ENCODE data around the gene JKAMP. TPM values are rescaled to one million over a fixed set of nuclear protein-coding genes. Genes with fewer than 3 reads are reported as not detected.

JKAMP gene
- total and polyA plus RNA-seq, 5 experiments from 2014 or later = 21.9 to 48.8 (median 45.3) TPM

DNA sequence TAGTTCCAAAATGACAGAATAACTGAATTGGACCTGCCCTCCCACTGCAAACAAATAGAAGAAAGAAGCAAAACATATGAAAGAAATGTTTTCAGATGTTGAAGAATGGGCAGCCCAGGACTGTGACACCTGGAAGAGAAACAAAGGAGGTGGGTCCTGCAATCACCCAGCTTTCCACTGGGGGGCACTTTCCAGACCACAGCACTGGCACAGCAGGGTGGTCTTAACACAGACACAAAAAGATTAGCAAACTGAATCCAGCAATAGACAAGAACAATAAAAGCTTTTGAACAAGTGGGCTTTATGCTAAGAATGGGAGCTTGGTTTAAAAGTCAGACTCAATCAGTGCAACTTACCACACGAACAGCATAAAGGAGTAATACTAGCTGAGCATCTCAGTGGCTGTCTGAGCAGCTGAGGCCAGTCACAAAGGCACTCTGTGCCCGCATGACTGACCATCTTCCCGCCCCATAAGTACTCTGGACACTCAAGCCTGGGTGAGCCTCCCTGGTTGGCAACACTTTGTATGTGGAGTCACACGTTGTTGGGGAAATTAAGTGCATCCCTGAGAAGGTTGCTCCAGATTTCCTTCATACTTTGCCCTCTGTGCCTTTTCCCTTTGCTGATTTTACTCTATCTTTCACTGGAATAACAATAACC, 27.7 kb downstream of the JKAMP start:
- DNase-seq (peak in 1 of 10 donors; percentile 12), ATAC-seq (peak in 1 of 2 donors; percentile 42)
- no peak overlapping the region for H3K4me3 Mint-ChIP-seq
- peaks cover 0 to 2% (median 0%) of the 10 kb centered on the region in 3 donors for H3K36me3 Mint-ChIP-seq
- H3K9me3 Mint-ChIP-seq = peaks cover 0 to 5% (median 0%) of the 10 kb centered on the region in 9 donors
- H3K27me3 Mint-ChIP-seq = peaks cover 6 to 47% (median 17%) of the 10 kb centered on the region in 5 donors
- H3K27ac Mint-ChIP-seq = no peak overlapping the region
- POLR2A ChIA-PET = interaction anchor here (0.6 kb wide), 1 partner anchor 1742 kb away, joined by 3 read pairs; no protein-coding TSS in a partner anchor
- peaks cover 0 to 2% (median 0%) of the 10 kb centered on the region in 4 donors for H3K4me1 Mint-ChIP-seq

DNA sequence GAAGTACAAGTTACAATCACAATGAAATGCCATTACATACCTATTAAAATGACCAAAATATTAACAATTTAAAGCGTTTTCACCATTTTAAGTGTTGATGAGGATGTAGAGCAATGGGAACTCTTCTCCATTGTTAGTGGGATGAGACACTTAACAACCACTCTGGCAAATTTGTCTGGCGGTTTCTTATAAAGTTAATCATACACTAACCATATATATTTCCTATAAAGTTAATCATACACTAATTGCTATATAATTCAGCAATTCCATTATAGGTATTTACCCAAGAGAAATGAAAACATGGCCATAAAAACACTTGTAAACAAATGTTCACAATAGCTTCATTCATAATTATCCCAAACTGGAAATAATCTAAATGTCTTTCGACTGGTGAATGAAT, 35.9 kb downstream of the JKAMP start:
- no peak for DNase-seq
- H3K27ac Mint-ChIP-seq = no peak overlapping the region
- ATAC-seq = no peak
- H3K4me1 Mint-ChIP-seq = no peaks in the 10 kb centered on the region
- no peak overlapping the region for H3K4me3 Mint-ChIP-seq
- peaks cover 2 to 17% (median 10%) of the 10 kb centered on the region in 5 donors for H3K27me3 Mint-ChIP-seq
- POLR2A ChIA-PET = no interaction called here
- no peaks in the 10 kb centered on the region for H3K36me3 Mint-ChIP-seq
- peaks cover 0 to 6% (median 0%) of the 10 kb centered on the region in 9 donors for H3K9me3 Mint-ChIP-seq

GRCh38 chr14:59529189-59529588, 44.9 kb downstream of the JKAMP start:
- peaks cover 0 to 21% (median 11%) of the 10 kb centered on the region in 9 donors for H3K9me3 Mint-ChIP-seq
- DNase-seq (no peak), ATAC-seq (no peak)
- POLR2A ChIA-PET = no interaction called here
- no peak overlapping the region for H3K27ac Mint-ChIP-seq
- peaks cover 0 to 5% (median 4%) of the 10 kb centered on the region in 3 donors for H3K36me3 Mint-ChIP-seq
- no peak overlapping the region for H3K4me3 Mint-ChIP-seq
- H3K27me3 Mint-ChIP-seq = peaks cover 3 to 30% (median 18%) of the 10 kb centered on the region in 5 donors
- H3K4me1 Mint-ChIP-seq = no peaks in the 10 kb centered on the region

DNA sequence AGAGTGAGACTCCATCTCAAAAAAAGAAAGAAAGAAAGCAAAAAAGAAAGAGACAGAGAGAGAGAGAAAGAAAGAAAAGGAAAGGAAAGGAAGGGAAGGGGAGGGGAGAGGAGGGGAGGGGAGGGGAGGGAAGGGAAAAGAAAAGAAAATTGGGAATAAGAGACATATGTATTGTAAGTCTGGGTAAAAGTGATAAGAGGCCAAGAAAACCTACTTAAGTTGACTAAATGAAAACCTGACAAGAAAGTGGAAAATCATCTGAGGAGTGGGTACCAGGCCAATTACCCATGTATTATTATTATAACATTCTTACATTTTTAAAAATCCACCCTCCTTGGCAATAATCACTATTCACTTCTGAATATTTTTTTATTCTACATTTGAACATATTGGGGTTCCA, 46.0 kb downstream of the JKAMP start:
- no peak overlapping the region for H3K27ac Mint-ChIP-seq
- H3K9me3 Mint-ChIP-seq = peaks cover 0 to 21% (median 11%) of the 10 kb centered on the region in 9 donors
- no peak for ATAC-seq
- POLR2A ChIA-PET = no interaction called here
- no peaks in the 10 kb centered on the region for H3K4me1 Mint-ChIP-seq
- no peak for DNase-seq
- H3K4me3 Mint-ChIP-seq = no peak overlapping the region
- peaks cover 6 to 30% (median 18%) of the 10 kb centered on the region in 5 donors for H3K27me3 Mint-ChIP-seq
- H3K36me3 Mint-ChIP-seq = peaks cover 0 to 5% (median 4%) of the 10 kb centered on the region in 3 donors

DNA sequence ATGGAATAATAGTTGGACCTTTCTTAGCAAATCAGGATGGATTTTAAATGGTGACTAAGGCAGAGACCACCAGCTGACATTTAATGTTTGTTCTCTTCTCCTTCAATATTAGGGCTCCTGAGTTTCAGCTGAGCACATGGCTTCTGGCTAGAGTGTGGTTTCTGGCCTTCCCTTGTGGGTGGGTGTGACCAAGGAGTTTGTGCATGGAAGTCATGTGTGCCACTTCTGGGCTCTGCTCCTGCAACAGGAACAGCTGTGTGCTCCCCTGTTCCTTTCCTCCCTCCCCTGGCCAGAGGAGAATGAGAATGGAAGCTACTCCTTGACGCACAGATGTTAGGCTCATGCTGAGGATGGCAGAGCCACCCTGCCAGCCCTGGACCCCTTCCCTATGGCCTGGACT, 48.1 kb downstream of the JKAMP start:
- no peaks in the 10 kb centered on the region for H3K4me1 Mint-ChIP-seq
- no peak for DNase-seq
- H3K9me3 Mint-ChIP-seq = peaks cover 0 to 19% (median 11%) of the 10 kb centered on the region in 9 donors
- ATAC-seq = no peak
- POLR2A ChIA-PET = no interaction called here
- H3K27me3 Mint-ChIP-seq = peaks cover 6 to 29% (median 23%) of the 10 kb centered on the region in 5 donors
- H3K27ac Mint-ChIP-seq = no peak overlapping the region
- H3K36me3 Mint-ChIP-seq = peaks cover 0 to 5% (median 4%) of the 10 kb centered on the region in 3 donors
- H3K4me3 Mint-ChIP-seq = no peak overlapping the region

DNA sequence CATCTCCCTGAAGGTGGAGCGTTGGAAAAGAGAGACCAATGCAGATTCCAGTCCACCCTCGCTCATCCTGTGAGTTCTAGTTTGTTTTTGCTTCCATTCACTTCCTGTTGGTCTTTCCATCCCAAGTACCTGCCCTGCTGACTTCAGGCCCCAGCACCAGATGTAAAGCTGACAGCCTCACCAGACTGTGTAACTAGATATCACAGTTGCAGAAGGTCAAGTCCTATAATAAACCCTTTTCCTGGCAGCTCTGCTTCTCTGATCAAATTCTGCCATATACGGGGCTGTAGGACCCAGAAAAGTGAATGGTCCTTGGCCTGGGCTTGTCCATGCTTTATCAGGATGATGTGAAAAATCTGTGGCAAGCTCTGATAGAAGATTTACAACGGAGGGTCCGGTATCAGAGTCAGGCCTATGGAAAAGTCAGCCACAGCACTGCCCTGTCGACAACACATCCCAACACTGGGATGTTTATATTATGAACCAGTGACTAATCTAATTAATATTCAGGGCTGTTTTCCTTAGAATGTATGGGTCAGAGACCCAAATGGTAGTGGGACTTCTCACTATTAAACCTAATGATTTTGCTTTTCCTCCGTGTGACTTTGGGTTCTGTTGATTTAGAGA, 50.2 kb downstream of the JKAMP start:
- Mint-ChIP-seq H3K4me1 (no peaks in the 10 kb centered on the region), H3K27ac (no peak overlapping the region), H3K27me3 (peaks cover 4 to 28% (median 19%) of the 10 kb centered on the region in 5 donors), H3K9me3 (peaks cover 0 to 5% (median 0%) of the 10 kb centered on the region in 9 donors), H3K36me3 (no peaks in the 10 kb centered on the region), H3K4me3 (no peak overlapping the region)
- POLR2A ChIA-PET = no interaction called here
- DNase-seq = no peak
- no peak for ATAC-seq

GRCh38 chr14:59537476-59537875, 53.2 kb downstream of the JKAMP start:
- Mint-ChIP-seq H3K4me3 (no peak overlapping the region), H3K27me3 (peaks cover 0 to 13% (median 6%) of the 10 kb centered on the region in 5 donors), H3K36me3 (no peaks in the 10 kb centered on the region), H3K4me1 (no peaks in the 10 kb centered on the region), H3K27ac (no peak overlapping the region), H3K9me3 (no peaks in the 10 kb centered on the region)
- DNase-seq = no peak
- POLR2A ChIA-PET = no interaction called here
- ATAC-seq = no peak

DNA sequence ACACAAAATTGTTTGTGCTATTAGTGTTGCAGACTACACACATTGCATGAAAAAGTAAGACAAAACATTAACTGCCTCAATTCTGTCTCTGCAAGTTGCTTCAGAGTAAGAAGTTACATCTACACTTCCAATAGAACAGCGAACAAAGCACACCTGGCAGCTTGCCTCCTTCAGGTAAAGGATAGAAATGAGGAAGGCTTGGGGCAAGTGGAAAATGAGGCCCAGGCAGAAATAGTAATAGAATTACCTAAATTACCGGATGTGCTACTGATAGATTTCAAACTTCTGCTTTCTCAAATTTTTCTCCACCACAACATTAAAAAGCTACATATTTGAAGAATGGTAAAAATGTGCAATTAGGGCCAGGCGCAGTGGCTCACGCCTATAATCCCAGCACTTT, 54.6 kb downstream of the JKAMP start:
- ATAC-seq (no peak), DNase-seq (no peak)
- POLR2A ChIA-PET = no interaction called here
- Mint-ChIP-seq H3K4me3 (no peak overlapping the region), H3K36me3 (no peaks in the 10 kb centered on the region), H3K27ac (no peak overlapping the region), H3K27me3 (peaks cover 0 to 9% (median 8%) of the 10 kb centered on the region in 5 donors), H3K4me1 (no peaks in the 10 kb centered on the region), H3K9me3 (no peaks in the 10 kb centered on the region)

GRCh38 chr14:59540852-59541251, 56.5 kb downstream of the JKAMP start:
- POLR2A ChIA-PET = no interaction called here
- no peak overlapping the region for H3K27ac Mint-ChIP-seq
- ATAC-seq = no peak
- H3K36me3 Mint-ChIP-seq = no peaks in the 10 kb centered on the region
- no peaks in the 10 kb centered on the region for H3K9me3 Mint-ChIP-seq
- peaks cover 0 to 11% (median 6%) of the 10 kb centered on the region in 5 donors for H3K27me3 Mint-ChIP-seq
- DNase-seq = no peak
- no peak overlapping the region for H3K4me3 Mint-ChIP-seq
- no peaks in the 10 kb centered on the region for H3K4me1 Mint-ChIP-seq

DNA sequence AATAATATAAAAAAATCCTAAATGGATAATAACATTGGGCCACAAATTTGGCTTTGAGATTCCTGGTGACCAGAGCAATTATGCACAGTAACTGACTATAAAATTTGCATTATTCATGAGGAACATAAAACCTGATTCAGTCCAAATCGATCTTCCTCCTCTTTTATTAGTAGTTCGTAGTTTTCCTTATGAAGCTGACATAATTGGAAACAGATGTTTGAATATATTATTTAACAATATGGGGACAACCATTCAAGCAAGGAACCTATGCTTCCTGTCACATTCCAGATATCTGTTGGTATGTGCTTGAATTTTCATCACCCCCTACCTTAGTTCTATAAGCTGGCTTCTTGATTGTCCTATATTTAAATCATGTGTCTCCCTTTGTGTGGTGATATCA, 57.4 kb downstream of the JKAMP start:
- Mint-ChIP-seq H3K36me3 (no peaks in the 10 kb centered on the region), H3K27ac (no peak overlapping the region), H3K9me3 (no peaks in the 10 kb centered on the region), H3K4me3 (no peak overlapping the region), H3K27me3 (peaks cover 0 to 8% (median 4%) of the 10 kb centered on the region in 5 donors), H3K4me1 (no peaks in the 10 kb centered on the region)
- POLR2A ChIA-PET = no interaction called here
- DNase-seq (no peak), ATAC-seq (no peak)

DNA sequence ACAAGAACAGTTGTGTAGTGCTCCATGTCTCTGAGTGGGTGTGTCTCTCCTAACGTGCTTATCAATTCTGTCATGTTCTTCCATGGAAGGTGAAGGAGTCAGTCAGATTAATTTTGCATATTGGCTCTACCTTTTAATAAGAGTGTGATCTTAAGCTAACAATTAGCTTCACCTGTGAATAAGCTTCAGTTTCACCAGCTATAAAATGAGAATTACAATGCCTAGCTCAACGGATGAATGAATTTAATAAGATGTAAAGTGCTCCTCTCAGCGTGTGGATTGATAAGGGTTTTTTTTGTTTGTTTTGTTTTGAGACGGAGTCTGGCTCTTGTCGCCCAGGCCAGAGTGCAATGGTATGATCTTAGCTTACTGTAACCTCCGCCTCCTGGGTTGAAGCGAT, 59.6 kb downstream of the JKAMP start:
- H3K27me3 Mint-ChIP-seq = peaks cover 6 to 19% (median 9%) of the 10 kb centered on the region in 5 donors
- no peak for DNase-seq
- no peak overlapping the region for H3K27ac Mint-ChIP-seq
- POLR2A ChIA-PET = no interaction called here
- no peak for ATAC-seq
- no peaks in the 10 kb centered on the region for H3K9me3 Mint-ChIP-seq
- H3K4me3 Mint-ChIP-seq = no peak overlapping the region
- H3K36me3 Mint-ChIP-seq = no peaks in the 10 kb centered on the region
- H3K4me1 Mint-ChIP-seq = no peaks in the 10 kb centered on the region

- Mint-ChIP-seq H3K36me3 (no peaks in the 10 kb centered on the region), H3K27me3 (peaks cover 7 to 23% (median 10%) of the 10 kb centered on the region in 5 donors), H3K9me3 (peaks cover 0 to 12% (median 0%) of the 10 kb centered on the region in 9 donors), H3K4me1 (no peaks in the 10 kb centered on the region), H3K27ac (no peak overlapping the region), H3K4me3 (no peak overlapping the region)
- DNase-seq = no peak
- POLR2A ChIA-PET = no interaction called here
- ATAC-seq = no peak
Measured at GRCh38 chr14:59547310-59547709, 63.0 kb downstream of the JKAMP start.

Measured in naive thymus-derived CD8-positive, alpha-beta T cell (primary cell).